K562 (cell line): ENCODE results near the gene TARS2. TPM values are rescaled to one million over a fixed set of nuclear protein-coding genes. Genes with fewer than 3 reads are reported as not detected.
A peak's percentile ranks its signal among the peaks of the same experiment; 100 is the strongest.

Experiments used
- ATAC-seq: fragments of 200-7000 bp; cut with Tn5 transposase; 3 replicates; pipeline ENCODE4 v1.9.1; 2020; ENCODE audit warnings: moderate library complexity
- BruUV-seq: library from RNA; stranded (reverse); fragments of 400-500 nt; replicated peaks from 2 replicates; lab custom pipeline; 2021; lab: Mats Ljungman, UMichigan
- CTCF ChIA-PET: fragments of 300-600 bp; formaldehyde crosslinking; extraction: SDS; loops from one replicate; lab custom pipeline; 2021; ENCODE audit warnings: low intra/inter-chr PET ratio; lab: Yijun Ruan, JAX
- POLR2A ChIA-PET: fragments of 300-600, 350-650 bp; sonication (Branson Sonifier 250); formaldehyde crosslinking; extraction: SDS; loops from one replicate; lab custom pipeline; 2021; ENCODE audit warnings: antibody characterized with exemption, inconsistent platforms; lab: Yijun Ruan, JAX
- DNase-seq, 4 experiments: peaks; one replicate each; pipeline versions ENCODE4 v3.0.0 to v3.0.0-alpha.2; 2011 to 2018; ENCODE audit warnings: low spot score in 3 of 4, mixed read lengths in 3 of 4; ENCODE audit errors: extremely low read depth in 1 of 4
- FAIRE-seq: peaks from 2 replicates; lab custom pipeline; 2011; peaks lifted over from hg19 to GRCh38; lab: Jason Lieb, UNC
- H2AFZ ChIP-seq: 2 replicates; pipeline ENCODE4 v1.6.0; 2011; ENCODE audit warnings: low read depth, low read length, control low read depth, inconsistent platforms
- H3K27ac ChIP-seq: fragments of 200-600 bp; 3 replicates; pipeline ENCODE4 v1.8.0; 2011; ENCODE audit warnings: low read depth, mild to moderate bottlenecking, control low read depth, inconsistent platforms, low read length, moderate library complexity, mixed read lengths; ENCODE audit errors: extremely low read depth
- H3K27me3 ChIP-seq, 2 experiments: fragments of 300-600 bp in 1 of 2; 2 replicates in 1 of 2; 3 replicates in 1 of 2; pipeline versions ENCODE4 v1.6.0 to v1.8.0; 2011; ENCODE audit warnings: inconsistent platforms in 2 of 2, low read length in 2 of 2, mild to moderate bottlenecking in 1 of 2, mixed read lengths in 1 of 2, moderate library complexity in 1 of 2; ENCODE audit not compliant: control insufficient read depth in 2 of 2, insufficient read depth in 2 of 2
- H3K36me3 ChIP-seq: fragments of 300-600 bp; 3 replicates; pipeline ENCODE4 v1.8.0; 2011; ENCODE audit warnings: mild to moderate bottlenecking, low read length, inconsistent platforms; ENCODE audit not compliant: control insufficient read depth, insufficient read depth
- H3K4me1 ChIP-seq, 2 experiments: fragments of 200-600 bp in 1 of 2; replicated peaks in 1 of 2; 2 replicates in 1 of 2; 3 replicates in 1 of 2; pipeline versions ENCODE4 v1.5.1 to v1.8.0; 2011; ENCODE audit warnings: inconsistent platforms in 2 of 2, low read length in 2 of 2, mild to moderate bottlenecking in 1 of 2, mixed read lengths in 1 of 2, moderate library complexity in 1 of 2; ENCODE audit not compliant: control insufficient read depth in 2 of 2, insufficient read depth in 2 of 2
- H3K4me2 ChIP-seq: 2 replicates; pipeline ENCODE4 v1.6.1; 2011; ENCODE audit warnings: low read length, control low read depth, inconsistent platforms, mixed read lengths; ENCODE audit not compliant: insufficient read depth
- H3K4me3 ChIP-seq: fragments of 200-600 bp; sonication (generic), shearing (Covaris generic); 2 replicates; pipeline ENCODE4 v1.5.1; 2016; ENCODE audit warnings: control low read depth, inconsistent platforms
- H3K79me2 ChIP-seq: fragments of 200-600 bp; 3 replicates; pipeline ENCODE4 v1.8.0; 2011; ENCODE audit warnings: low read length, inconsistent platforms; ENCODE audit not compliant: control insufficient read depth, insufficient read depth
- H3K9ac ChIP-seq, 2 experiments: 2 replicates each; pipeline versions ENCODE4 v1.6.0 to v1.6.1; 2011; ENCODE audit warnings: low read depth in 2 of 2, low read length in 2 of 2, control low read depth in 1 of 2, inconsistent platforms in 1 of 2, mild to moderate bottlenecking in 1 of 2, mixed read lengths in 1 of 2; ENCODE audit not compliant: insufficient read depth in 1 of 2
- H3K9me1 ChIP-seq: one replicate; pipeline ENCODE4 v1.6.0; 2011; ENCODE audit warnings: inconsistent platforms, mild to moderate bottlenecking, low read length, moderate library complexity; ENCODE audit not compliant: control insufficient read depth, insufficient read depth
- H3K9me3 ChIP-seq: replicated peaks from 2 replicates; pipeline ENCODE4 v1.5.1; 2011; ENCODE audit warnings: low read depth, low read length, inconsistent platforms; ENCODE audit not compliant: control insufficient read depth, insufficient read depth
- H4K20me1 ChIP-seq: replicated peaks from 2 replicates; pipeline ENCODE4 v1.6.1; 2011; ENCODE audit warnings: low read length, inconsistent platforms, mixed read lengths; ENCODE audit not compliant: control insufficient read depth, insufficient read depth
- CBX5 ChIP-seq: IDR thresholded peaks from 2 replicates; pipeline ENCODE4 v1.6.1; 2014; ENCODE audit warnings: low read depth, borderline replicate concordance
- CCAR2 ChIP-seq: fragments of 200-400 bp; formaldehyde crosslinking; IDR thresholded peaks from 2 replicates; pipeline ENCODE4 v1.6.1; 2017; ENCODE audit warnings: mild to moderate bottlenecking, low read depth, low read length
- DPF2 ChIP-seq: fragments of 450-650 bp; IDR thresholded peaks from 2 replicates; pipeline ENCODE4 v1.6.1; 2016
- HDAC3 ChIP-seq: fragments of 450-650 bp; IDR thresholded peaks from 2 replicates; pipeline ENCODE4 v1.6.1; 2018; ENCODE audit warnings: borderline replicate concordance, mild to moderate bottlenecking, moderate library complexity; ENCODE audit not compliant: partially characterized antibody
- HMG20B ChIP-seq: fragments of 250-450 bp; sonication (Bioruptor Pico); IDR thresholded peaks from 2 replicates; pipeline ENCODE4 v1.5.0; 2021; ENCODE audit warnings: mild to moderate bottlenecking
- MCM2 ChIP-seq: fragments of 450-650 bp; IDR thresholded peaks from 2 replicates; pipeline ENCODE4 v1.6.1; 2017; ENCODE audit warnings: low read depth, mild to moderate bottlenecking
- PBX2 ChIP-seq, 2 experiments: IDR thresholded peaks in 1 of 2; conservative IDR thresholded peaks in 1 of 2; 2 replicates each; pipeline ENCODE4 v1.6.1; 2016; ENCODE audit warnings: low read depth in 2 of 2, mild to moderate bottlenecking in 1 of 2, missing compliant biosample characterization in 1 of 2, missing genetic modification characterization in 1 of 2, moderate library complexity in 1 of 2
- ZBTB40 ChIP-seq, 2 experiments: fragments of 450-650 bp in 1 of 2; sonication (generic) in 1 of 2; formaldehyde crosslinking in 1 of 2; IDR thresholded peaks; 2 replicates each; pipeline versions ENCODE4 v1.7.1 to v1.9.0; 2016 to 2022; ENCODE audit warnings: inconsistent platforms in 1 of 2, mild to moderate bottlenecking in 1 of 2, missing genetic modification reagents in 1 of 2
- ZNF780A ChIP-seq: fragments of 250-450 bp; sonication (Bioruptor Pico); IDR thresholded peaks from 2 replicates; pipeline ENCODE4 v1.5.0; 2021; ENCODE audit warnings: mild to moderate bottlenecking
- WGBS: fragments of 100-300 bp; shearing (Covaris generic); methylation state at CpG from one replicate; pipeline ENCODE4 v1.1.6; 2016; ENCODE audit warnings: low coverage, mixed read lengths; ENCODE audit not compliant: insufficient coverage; ENCODE audit errors: missing lambda C conversion rate; 5-methylcytosine and 5-hydroxymethylcytosine counted together
- in situ Hi-C: fragments of 300-500 bp; cut with MboI; formaldehyde crosslinking; loops from 4 replicates; pipeline ENCODE4 v1.15.0; 2018; ENCODE audit warnings: inconsistent platforms, mixed read lengths
- intact Hi-C: fragments of 100-400 bp; cut with micrococcal nuclease; formaldehyde crosslinking; loops from 2 replicates; pipeline ENCODE4 v1.14.2; 2022
- polyA plus RNA-seq, 8 experiments: library from polyadenylated mRNA; depleted of rRNA in 4 of 8; stranded (reverse) in 5 of 8; unstranded in 3 of 8; fragments of >200 nt; fragmentation: Nextera tagmentation in 2 of 8; fragmentation: Illumina TruSeq in 1 of 8; extraction: Ambion mirVana in 2 of 8; extraction: Trizol in 1 of 8; gene quantifications; 2 replicates each; pipeline versions ENCODE4 v1.2.1 to v1.2.3, GENCODE V29; 2011 to 2014; ENCODE audit warnings: inconsistent platforms in 1 of 8, missing spikeins in 1 of 8
- total RNA-seq, 7 experiments: library from RNA; depleted of rRNA in 6 of 7; stranded (reverse); fragments of >200 nt in 6 of 7; fragmentation: Illumina TruSeq in 2 of 7; extraction: Trizol in 2 of 7; gene quantifications; 2 replicates each; pipeline versions ENCODE4 v1.2.1 to v1.2.3, GENCODE V29; 2011 to 2021; ENCODE audit warnings: low replicate concordance in 1 of 7

Gene TARS2
- total and polyA plus RNA-seq, 9 of the 15 experiments (the other 6 are each of a cell fraction or from before 2014, with no cell fraction given), result 17.0 to 64.2 (median 39.4) TPM

- no peak overlapping the region for H2AFZ ChIP-seq
- intact Hi-C loops (no loop called here), in situ Hi-C loops (no loop called here)
- no peaks in the 10 kb centered on the region for H4K20me1 ChIP-seq
- 24% methylated on average over 1 of the region's 1 CpG for WGBS
- H3K4me3 ChIP-seq, result no peak overlapping the region
- H3K9me3 ChIP-seq, result no peaks in the 10 kb centered on the region
- no peak for DNase-seq
- peaks cover under 1% of the 10 kb centered on the region; the same call in 1 of the 3 replicates for H3K79me2 ChIP-seq
- no TSS peak for BruUV-seq
- H3K27ac ChIP-seq, result no peak overlapping the region
- H3K27me3 ChIP-seq, result no peaks in the 10 kb centered on the region
- no peak for FAIRE-seq
- peaks cover 0 to 5% of the 10 kb centered on the region in 2 experiments; a peak in 3 of 5 replicates for H3K4me1 ChIP-seq
- ChIA-PET POLR2A (interaction anchor here (1.1 kb wide), 1 partner anchor 58 kb away, joined by 3 read pairs; the partner anchor contains the start of gene MCL1), CTCF (no interaction called here)
- H3K4me2 ChIP-seq, result no peak overlapping the region
- H3K9me1 ChIP-seq, result no peaks in the 10 kb centered on the region
- H3K9ac ChIP-seq, result no peak overlapping the region
- no peak for ATAC-seq
- H3K36me3 ChIP-seq, result no peaks in the 10 kb centered on the region
- TF ChIP-seq HDAC3, result no peak
- TF ChIP-seq ZNF780A, result no peak
- no peak for TF ChIP-seq CCAR2
- no peak for TF ChIP-seq CBX5
- no peak for TF ChIP-seq DPF2
- no peak for TF ChIP-seq ZBTB40 (IDR thresholded peaks at IDR 0.05)
- no peak for TF ChIP-seq ZBTB40 (CRISPR knock-in tag; IDR thresholded peaks at IDR 0.05)
- TF ChIP-seq PBX2 (CRISPR knock-in tag; IDR thresholded peaks at IDR 0.05; ENCODE audit: low read depth), result no peak
- TF ChIP-seq PBX2 (tag; conservative IDR thresholded peaks at IDR 0.05; ENCODE audit: low read depth), result 0 out of 2 replicates have a peak, but pooled peaks have one; percentile 16
- no peak for TF ChIP-seq HMG20B (CRISPR knock-in tag)
- TF ChIP-seq MCM2, result no peak
Observed at GRCh38 chr1:150521196-150521968, 34.2 kb downstream of the TARS2 start.
